HepG2 (cell line): ENCODE results near the gene LOXL3. TPM values are rescaled to one million over a fixed set of nuclear protein-coding genes. Genes with fewer than 3 reads are reported as not detected.

ENCODE experiments used
- ARHGAP35 ChIP-seq: sonication (generic); formaldehyde crosslinking; IDR thresholded peaks from 2 replicates; pipeline ENCODE4 v1.9.0; 2022; ENCODE audit warnings: mild to moderate bottlenecking, inconsistent platforms, moderate library complexity, missing genetic modification reagents, borderline replicate concordance
- EEA1 ChIP-seq: sonication (generic); formaldehyde crosslinking; IDR thresholded peaks from 2 replicates; pipeline ENCODE4 v1.5.1; 2020; ENCODE audit warnings: mild to moderate bottlenecking, missing genetic modification reagents, borderline replicate concordance
- GATA4 ChIP-seq: sonication (generic); IDR thresholded peaks from 2 replicates; pipeline ENCODE4 v1.6.1; 2016; ENCODE audit warnings: antibody characterized with exemption, low read depth, borderline replicate concordance
- IRX3 ChIP-seq: sonication (generic); formaldehyde crosslinking; IDR thresholded peaks from 2 replicates; pipeline ENCODE4 v1.8.1; 2023; ENCODE audit warnings: mild to moderate bottlenecking, low read depth, missing genetic modification reagents, borderline replicate concordance
- ISL2 ChIP-seq: sonication (generic); formaldehyde crosslinking; IDR thresholded peaks from 2 replicates; pipeline ENCODE4 v1.5.0; 2020; ENCODE audit warnings: missing genetic modification reagents
- KLF13 ChIP-seq: sonication (generic); formaldehyde crosslinking; IDR thresholded peaks from 2 replicates; pipeline ENCODE4 v1.4.0; 2020; ENCODE audit warnings: mild to moderate bottlenecking, missing genetic modification reagents
- MYC ChIP-seq: sonication (generic); formaldehyde crosslinking; IDR thresholded peaks from 2 replicates; pipeline ENCODE4 v1.9.0; 2021; ENCODE audit warnings: missing genetic modification reagents, borderline replicate concordance
- PAF1 ChIP-seq: IDR thresholded peaks from 2 replicates; pipeline ENCODE4 v1.6.1; 2016; ENCODE audit warnings: missing genetic modification reagents, missing compliant biosample characterization
- RARA ChIP-seq: IDR thresholded peaks from 2 replicates; pipeline ENCODE4 v1.6.1; 2016; ENCODE audit warnings: missing genetic modification reagents, missing compliant biosample characterization
- SNAI1 ChIP-seq: sonication (generic); formaldehyde crosslinking; IDR thresholded peaks from 2 replicates; pipeline ENCODE4 v1.5.0; 2020; ENCODE audit warnings: mild to moderate bottlenecking, missing genetic modification reagents, borderline replicate concordance
- SRSF1 ChIP-seq: fragments of 200-400 bp; formaldehyde crosslinking; optimal IDR thresholded peaks from 2 replicates; pipeline ENCODE3; 2017; ENCODE audit warnings: mild to moderate bottlenecking, low read depth, low read length, moderate library complexity
- TAF1 ChIP-seq: sonication (generic); formaldehyde crosslinking; IDR thresholded peaks from 2 replicates; pipeline ENCODE4 v1.4.0; 2020; ENCODE audit warnings: missing genetic modification reagents
- TBL1XR1 ChIP-seq: fragments of 150-350 bp; IDR thresholded peaks from 2 replicates; pipeline ENCODE4 v1.6.1; 2014; ENCODE audit warnings: borderline replicate concordance, low read length; ENCODE audit not compliant: partially characterized antibody
- TRIM24 ChIP-seq: sonication (generic); formaldehyde crosslinking; IDR thresholded peaks from 2 replicates; pipeline ENCODE4 v1.8.0; 2022; ENCODE audit warnings: mild to moderate bottlenecking, missing genetic modification reagents
- ZBTB3 ChIP-seq: sonication (generic); formaldehyde crosslinking; IDR thresholded peaks from 2 replicates; pipeline ENCODE4 v1.4.0; 2020; ENCODE audit warnings: low read depth, mild to moderate bottlenecking, moderate library complexity, missing genetic modification reagents, borderline replicate concordance
- ZFP62 ChIP-seq: sonication (generic); formaldehyde crosslinking; IDR thresholded peaks from 2 replicates; pipeline ENCODE4 v1.4.0; 2020; ENCODE audit warnings: missing genetic modification reagents
- polyA plus RNA-seq, 8 experiments: library from polyadenylated mRNA; depleted of rRNA in 3 of 8; stranded (reverse) in 7 of 8; unstranded in 1 of 8; fragments of >200 nt; fragmentation: Illumina TruSeq in 4 of 8; extraction: Trizol in 4 of 8; gene quantifications; 2 replicates each; pipeline versions ENCODE4 v1.2.1 to v1.2.3, GENCODE V29; 2011 to 2016; ENCODE audit warnings: low read depth in 4 of 8, missing spikeins in 1 of 8, mixed read lengths in 1 of 8; ENCODE audit not compliant: insufficient read depth in 1 of 8
- total RNA-seq, 5 experiments: library from RNA; depleted of rRNA; stranded (reverse); fragments of >200 nt; fragmentation: Illumina TruSeq; extraction: Trizol; gene quantifications; 2 replicates each; pipeline ENCODE4 v1.2.3, GENCODE V29; 2016; ENCODE audit warnings: low read depth in 1 of 5
- TF ChIP-seq, protein P1 (sequence below): sonication (generic); formaldehyde crosslinking; IDR thresholded peaks from 2 replicates; pipeline ENCODE4 v1.4.0; 2020; ENCODE audit warnings: missing genetic modification reagents
- TF ChIP-seq, protein P2 (sequence below): IDR thresholded peaks from 2 replicates; pipeline ENCODE4 v1.6.1; 2012; ENCODE audit warnings: low read depth, low read length, improper control_type of control experiment
- TF ChIP-seq, protein P3 (sequence below): sonication (generic); formaldehyde crosslinking; IDR thresholded peaks from 2 replicates; pipeline ENCODE4 v1.8.1; 2023; ENCODE audit warnings: mild to moderate bottlenecking, inconsistent platforms, moderate library complexity, missing genetic modification reagents, borderline replicate concordance
- TF ChIP-seq, protein P4 (sequence below): IDR thresholded peaks from 2 replicates; pipeline ENCODE4 v1.6.1; 2012; ENCODE audit warnings: inconsistent platforms
- TF ChIP-seq, protein P5 (sequence below): sonication (generic); formaldehyde crosslinking; IDR thresholded peaks from 2 replicates; pipeline ENCODE4 v1.5.0; 2020; ENCODE audit warnings: missing genetic modification reagents, mild to moderate bottlenecking, borderline replicate concordance

The LOXL3 gene
- total and polyA plus RNA-seq, 2 of the 13 experiments (the other 11 are each of a cell fraction or from before 2014, with no cell fraction given) = 0.55 to 6.5 TPM

DNA sequence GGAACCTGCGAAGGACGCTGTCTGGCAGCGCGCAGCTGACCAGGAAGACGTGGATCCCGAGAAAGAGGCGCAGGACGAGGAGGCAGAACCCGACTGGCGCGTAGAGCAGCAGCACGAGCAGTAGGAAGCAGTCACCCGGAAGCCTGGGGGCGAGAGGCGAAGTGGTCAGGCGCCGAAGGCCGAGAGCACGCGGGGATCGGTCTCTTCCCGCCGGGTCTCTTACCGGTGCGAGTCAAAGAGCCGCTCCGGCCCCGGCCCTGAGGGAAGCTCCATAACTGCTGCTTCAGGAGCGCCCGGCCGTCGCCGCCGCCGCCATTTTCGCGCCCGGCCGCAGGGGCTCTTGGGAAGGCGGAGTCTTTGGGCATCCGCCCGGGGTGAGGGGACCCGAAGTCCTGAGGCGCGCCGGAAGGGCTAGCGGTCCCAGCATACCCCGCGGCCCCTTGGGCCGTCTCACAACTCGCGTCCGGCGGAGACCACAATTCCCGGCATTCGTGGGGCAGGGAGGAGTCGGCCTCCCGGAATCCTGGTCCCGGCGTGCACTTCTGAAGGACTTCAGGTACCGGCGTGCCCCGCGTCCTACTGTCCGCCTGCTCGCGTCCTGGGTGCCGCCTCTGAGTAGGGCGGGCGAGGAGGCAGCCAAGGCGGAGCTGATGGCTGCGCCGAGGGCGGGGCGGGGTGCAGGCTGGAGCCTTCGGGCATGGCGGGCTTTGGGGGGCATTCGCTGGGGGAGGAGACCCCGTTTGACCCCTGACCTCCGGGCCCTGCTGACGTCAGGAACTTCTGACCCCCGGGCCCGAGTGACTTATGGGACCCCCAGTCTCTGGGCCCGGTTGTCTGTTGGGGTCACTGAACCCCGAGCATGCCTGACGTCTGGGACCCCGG is 24.1 kb downstream of the LOXL3 start, which contains the start of the genes AUP1 and HTRA2 (continued):
- TF ChIP-seq, protein P1, sequence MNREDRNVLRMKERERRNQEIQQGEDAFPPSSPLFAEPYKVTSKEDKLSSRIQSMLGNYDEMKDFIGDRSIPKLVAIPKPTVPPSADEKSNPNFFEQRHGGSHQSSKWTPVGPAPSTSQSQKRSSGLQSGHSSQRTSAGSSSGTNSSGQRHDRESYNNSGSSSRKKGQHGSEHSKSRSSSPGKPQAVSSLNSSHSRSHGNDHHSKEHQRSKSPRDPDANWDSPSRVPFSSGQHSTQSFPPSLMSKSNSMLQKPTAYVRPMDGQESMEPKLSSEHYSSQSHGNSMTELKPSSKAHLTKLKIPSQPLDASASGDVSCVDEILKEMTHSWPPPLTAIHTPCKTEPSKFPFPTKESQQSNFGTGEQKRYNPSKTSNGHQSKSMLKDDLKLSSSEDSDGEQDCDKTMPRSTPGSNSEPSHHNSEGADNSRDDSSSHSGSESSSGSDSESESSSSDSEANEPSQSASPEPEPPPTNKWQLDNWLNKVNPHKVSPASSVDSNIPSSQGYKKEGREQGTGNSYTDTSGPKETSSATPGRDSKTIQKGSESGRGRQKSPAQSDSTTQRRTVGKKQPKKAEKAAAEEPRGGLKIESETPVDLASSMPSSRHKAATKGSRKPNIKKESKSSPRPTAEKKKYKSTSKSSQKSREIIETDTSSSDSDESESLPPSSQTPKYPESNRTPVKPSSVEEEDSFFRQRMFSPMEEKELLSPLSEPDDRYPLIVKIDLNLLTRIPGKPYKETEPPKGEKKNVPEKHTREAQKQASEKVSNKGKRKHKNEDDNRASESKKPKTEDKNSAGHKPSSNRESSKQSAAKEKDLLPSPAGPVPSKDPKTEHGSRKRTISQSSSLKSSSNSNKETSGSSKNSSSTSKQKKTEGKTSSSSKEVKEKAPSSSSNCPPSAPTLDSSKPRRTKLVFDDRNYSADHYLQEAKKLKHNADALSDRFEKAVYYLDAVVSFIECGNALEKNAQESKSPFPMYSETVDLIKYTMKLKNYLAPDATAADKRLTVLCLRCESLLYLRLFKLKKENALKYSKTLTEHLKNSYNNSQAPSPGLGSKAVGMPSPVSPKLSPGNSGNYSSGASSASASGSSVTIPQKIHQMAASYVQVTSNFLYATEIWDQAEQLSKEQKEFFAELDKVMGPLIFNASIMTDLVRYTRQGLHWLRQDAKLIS (CRISPR knock-in tag) = no peak
- TF ChIP-seq TRIM24 (no peak), SNAI1 (CRISPR knock-in tag) (0 out of 2 replicates have a peak, but pooled peaks have one; percentile 90), SRSF1 (peak; percentile 53), ARHGAP35 (CRISPR knock-in tag) (no peak; the same call in 1 of the 2 replicates), KLF13 (CRISPR knock-in tag) (no peak), EEA1 (CRISPR knock-in tag) (peak; percentile 96; the same call in 1 of the 2 replicates), ZFP62 (CRISPR knock-in tag) (no peak), ISL2 (CRISPR knock-in tag) (peak; percentile 82), MYC (CRISPR knock-in tag) (peak; percentile 84), TBL1XR1 (peak; percentile 76), IRX3 (CRISPR knock-in tag) (no peak), TAF1 (CRISPR knock-in tag) (peak; percentile 98), GATA4 (peak; percentile 58; the same call in 1 of the 2 replicates), PAF1 (CRISPR knock-in tag) (no peak), ZBTB3 (CRISPR knock-in tag) (peak; percentile 81; the same call in 1 of the 2 replicates), RARA (CRISPR knock-in tag) (no peak; the same call in none of the 2 replicates)
- TF ChIP-seq, protein P2, sequence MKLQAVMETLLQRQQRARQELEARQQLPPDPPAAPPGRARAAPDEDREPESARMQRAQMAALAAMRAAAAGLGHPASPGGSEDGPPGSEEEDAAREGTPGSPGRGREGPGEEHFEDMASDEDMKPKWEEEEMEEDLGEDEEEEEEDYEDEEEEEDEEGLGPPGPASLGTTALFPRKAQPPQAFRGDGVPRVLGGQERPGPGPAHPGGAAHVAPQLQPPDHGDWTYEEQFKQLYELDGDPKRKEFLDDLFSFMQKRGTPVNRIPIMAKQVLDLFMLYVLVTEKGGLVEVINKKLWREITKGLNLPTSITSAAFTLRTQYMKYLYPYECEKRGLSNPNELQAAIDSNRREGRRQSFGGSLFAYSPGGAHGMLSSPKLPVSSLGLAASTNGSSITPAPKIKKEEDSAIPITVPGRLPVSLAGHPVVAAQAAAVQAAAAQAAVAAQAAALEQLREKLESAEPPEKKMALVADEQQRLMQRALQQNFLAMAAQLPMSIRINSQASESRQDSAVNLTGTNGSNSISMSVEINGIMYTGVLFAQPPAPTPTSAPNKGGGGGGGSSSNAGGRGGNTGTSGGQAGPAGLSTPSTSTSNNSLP = no peak
- TF ChIP-seq, protein P3, sequence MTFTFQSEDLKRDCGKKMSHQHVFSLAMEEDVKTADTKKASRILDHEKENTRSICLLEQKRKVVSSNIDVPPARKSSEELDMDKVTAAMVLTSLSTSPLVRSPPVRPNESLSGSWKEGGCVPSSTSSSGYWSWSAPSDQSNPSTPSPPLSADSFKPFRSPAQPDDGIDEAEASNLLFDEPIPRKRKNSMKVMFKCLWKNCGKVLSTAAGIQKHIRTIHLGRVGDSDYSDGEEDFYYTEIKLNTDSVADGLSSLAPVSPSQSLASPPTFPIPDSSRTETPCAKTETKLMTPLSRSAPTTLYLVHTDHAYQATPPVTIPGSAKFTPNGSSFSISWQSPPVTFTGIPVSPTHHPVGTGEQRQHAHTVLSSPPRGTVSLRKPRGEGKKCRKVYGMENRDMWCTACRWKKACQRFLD = peak; percentile 83; the same call in 1 of the 2 replicates
- TF ChIP-seq, protein P4, sequence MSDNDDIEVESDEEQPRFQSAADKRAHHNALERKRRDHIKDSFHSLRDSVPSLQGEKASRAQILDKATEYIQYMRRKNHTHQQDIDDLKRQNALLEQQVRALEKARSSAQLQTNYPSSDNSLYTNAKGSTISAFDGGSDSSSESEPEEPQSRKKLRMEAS = peak; percentile 64
- TF ChIP-seq, protein P5, sequence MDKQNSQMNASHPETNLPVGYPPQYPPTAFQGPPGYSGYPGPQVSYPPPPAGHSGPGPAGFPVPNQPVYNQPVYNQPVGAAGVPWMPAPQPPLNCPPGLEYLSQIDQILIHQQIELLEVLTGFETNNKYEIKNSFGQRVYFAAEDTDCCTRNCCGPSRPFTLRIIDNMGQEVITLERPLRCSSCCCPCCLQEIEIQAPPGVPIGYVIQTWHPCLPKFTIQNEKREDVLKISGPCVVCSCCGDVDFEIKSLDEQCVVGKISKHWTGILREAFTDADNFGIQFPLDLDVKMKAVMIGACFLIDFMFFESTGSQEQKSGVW (CRISPR knock-in tag) = no peak
